ENCODE data around the gene ITGB7. TPM values are rescaled to one million over a fixed set of nuclear protein-coding genes. Genes with fewer than 3 reads are reported as not detected.

Gene ITGB7
- total and polyA plus RNA-seq, 2 donors (not counting 3 experiments of a cell fraction or from before 2014, with no cell fraction given): 0.17 TPM; not detected in 1

DNA sequence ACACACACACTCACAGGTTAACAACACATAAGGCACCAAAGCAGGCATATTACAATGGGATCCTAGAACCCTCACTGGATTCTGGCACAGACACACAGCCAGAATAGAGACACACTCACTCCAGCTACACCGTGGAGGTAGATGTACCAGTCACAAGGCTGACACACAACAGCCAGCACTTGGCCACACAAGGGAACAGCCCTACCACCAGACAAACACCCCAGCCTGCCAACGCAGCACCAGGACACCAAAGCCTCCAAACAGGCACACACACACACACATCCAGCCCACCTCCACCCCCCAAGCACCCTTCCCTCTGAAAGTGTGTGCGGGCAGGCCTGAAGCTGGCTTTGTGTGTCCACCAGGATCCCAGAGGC lies 10.9 kb upstream of the ITGB7 start:
- POLR2A ChIA-PET: interaction anchor here (0.5 kb wide), 1 partner anchor 26 kb away, joined by 3 read pairs; no protein-coding TSS in a partner anchor
- H4K20me1 ChIP-seq (replicated peaks; ENCODE audit: control insufficient read depth, extremely low read depth, insufficient read depth, low read length): no peaks in the 10 kb centered on the region
- FAIRE-seq (no peak), DNase-seq (ENCODE audit: low read depth, low spot score) (no peak)
- no peaks in the 10 kb centered on the region for H3K36me3 ChIP-seq (ENCODE audit: control insufficient read depth in 2 of 2, extremely low read depth in 1 of 2, insufficient read depth in 2 of 2, low read length in 2 of 2)
- H2AFZ ChIP-seq (ENCODE audit: low read depth, low read length): no peak overlapping the region
- H3K79me2 ChIP-seq (ENCODE audit: control insufficient read depth, insufficient read depth, low read length): no peaks in the 10 kb centered on the region
- H3K9me3 ChIP-seq (replicated peaks; ENCODE audit: control insufficient read depth, insufficient read depth, low read length): no peaks in the 10 kb centered on the region
- no peak overlapping the region for H3K27ac ChIP-seq (ENCODE audit: insufficient read depth, low read depth, low read length)
- dilution Hi-C loops (cut with MboI; ENCODE audit: extremely low pct_ligation_motif_present, low sequenced_read_pairs) (no loop called here), intact Hi-C loops (cut with micrococcal nuclease) (no loop called here)
- H3K27me3 ChIP-seq (ENCODE audit: control insufficient read depth in 2 of 2, insufficient read depth in 2 of 2, low read length in 2 of 2): no peaks in the 10 kb centered on the region
- no peak overlapping the region for H3K4me3 ChIP-seq (replicated peaks in 1 of 3; ENCODE audit: insufficient read depth in 1 of 3, low read depth in 1 of 3, low read length in 3 of 3)
- no peak overlapping the region for H3K9ac ChIP-seq (replicated peaks; ENCODE audit: extremely low read depth, insufficient read depth, low read length)
- TF ChIP-seq EZH2 (IDR thresholded peaks at IDR 0.05; ENCODE audit: borderline replicate concordance, low read depth, low read length, severe bottlenecking): no peak
- H3K4me2 ChIP-seq (ENCODE audit: insufficient read depth, low read length): no peak overlapping the region
- peaks cover 61% of the 10 kb centered on the region for H3K4me1 ChIP-seq (ENCODE audit: control insufficient read depth, extremely low read depth, insufficient read depth, low read length)
- CTCF ChIA-PET: interaction anchor here (1.0 to 4.2 kb wide), 4 partner anchors 20 to 152 kb away, joined by 3 to 29 read pairs (median 5); partner anchors contain the start of gene AAAS
- H3K9me1 ChIP-seq (replicated peaks; ENCODE audit: control insufficient read depth, extremely low read depth, insufficient read depth, low read length): no peaks in the 10 kb centered on the region
- no TSS peak for BruUV-seq (replicated peaks)

DNA sequence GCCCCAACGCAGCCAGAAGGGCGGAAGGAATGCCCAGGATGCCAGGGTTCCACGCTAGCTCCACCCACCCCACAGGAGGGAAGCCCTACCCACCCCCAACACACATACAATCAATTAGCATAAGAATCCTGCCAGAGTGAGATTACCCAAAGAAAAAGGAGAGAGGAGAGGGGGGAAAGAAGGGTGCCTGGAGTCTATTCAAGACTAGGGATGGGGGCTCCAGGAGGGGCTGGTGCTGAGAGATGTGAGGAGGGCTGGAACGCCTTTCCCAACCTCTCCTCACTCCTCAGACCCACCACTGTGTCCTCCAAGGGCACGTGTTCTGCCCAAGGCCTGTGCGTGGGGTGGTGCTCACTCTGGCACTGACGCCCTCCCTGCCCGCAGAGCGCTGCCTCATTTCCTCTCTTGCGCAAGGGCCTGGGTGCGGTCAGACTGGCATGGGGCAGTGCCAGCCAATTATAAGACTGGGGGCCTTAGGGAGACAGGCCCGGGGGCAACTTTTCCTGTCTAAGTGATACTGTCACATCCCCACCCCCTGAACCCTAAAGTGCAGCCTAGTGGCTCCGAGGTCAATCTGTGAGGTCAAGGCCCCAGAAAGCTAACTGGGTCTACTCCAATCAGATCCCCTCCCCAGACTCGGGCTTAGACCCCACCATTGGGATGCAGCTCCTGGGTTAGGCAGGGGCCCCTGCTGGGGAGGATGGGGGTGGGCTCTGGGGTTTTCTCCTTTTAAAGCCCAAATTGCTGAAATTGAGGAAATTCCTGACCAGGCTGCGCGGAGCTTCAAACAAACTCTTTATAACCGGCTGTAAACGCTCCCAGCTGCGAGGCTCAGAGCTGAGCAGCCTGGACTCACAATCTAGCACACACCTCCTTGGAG lies 10.2 kb upstream of the ITGB7 start:
- no peaks in the 10 kb centered on the region for H3K9me1 ChIP-seq (replicated peaks; ENCODE audit: control insufficient read depth, extremely low read depth, insufficient read depth, low read length)
- no peaks in the 10 kb centered on the region for H4K20me1 ChIP-seq (replicated peaks; ENCODE audit: control insufficient read depth, extremely low read depth, insufficient read depth, low read length)
- no peak overlapping the region for H3K27ac ChIP-seq (ENCODE audit: insufficient read depth, low read depth, low read length)
- POLR2A ChIA-PET: no interaction called here
- TF ChIP-seq POLR2AphosphoS5 (IDR thresholded peaks at IDR 0.05; ENCODE audit: insufficient read depth, low read depth, low read length) (peak; percentile 27), FOS (IDR thresholded peaks at IDR 0.05; ENCODE audit: borderline replicate concordance, insufficient read depth, low read length) (no peak)
- peaks cover 56% of the 10 kb centered on the region for H3K4me1 ChIP-seq (ENCODE audit: control insufficient read depth, extremely low read depth, insufficient read depth, low read length)
- H3K27me3 ChIP-seq (ENCODE audit: control insufficient read depth in 2 of 2, insufficient read depth in 2 of 2, low read length in 2 of 2): no peaks in the 10 kb centered on the region
- CTCF ChIA-PET: interaction anchor here (1.0 to 7.3 kb wide), 8 partner anchors 20 to 135 kb away, joined by 3 to 366 read pairs (median 42); partner anchors contain the start of gene AAAS
- no peaks in the 10 kb centered on the region for H3K79me2 ChIP-seq (ENCODE audit: control insufficient read depth, insufficient read depth, low read length)
- no peak overlapping the region for H3K4me2 ChIP-seq (ENCODE audit: insufficient read depth, low read length)
- dilution Hi-C loops (cut with MboI; ENCODE audit: extremely low pct_ligation_motif_present, low sequenced_read_pairs): no loop called here
- intact Hi-C loops (cut with micrococcal nuclease): no loop called here
- H2AFZ ChIP-seq (ENCODE audit: low read depth, low read length): no peak overlapping the region
- FAIRE-seq (no peak), DNase-seq (ENCODE audit: low read depth, low spot score) (no peak)
- no peak overlapping the region for H3K9ac ChIP-seq (replicated peaks; ENCODE audit: extremely low read depth, insufficient read depth, low read length)
- no peak overlapping the region for H3K4me3 ChIP-seq (replicated peaks in 1 of 3; ENCODE audit: insufficient read depth in 1 of 3, low read depth in 1 of 3, low read length in 3 of 3)
- BruUV-seq (replicated peaks): no TSS peak
- H3K9me3 ChIP-seq (replicated peaks; ENCODE audit: control insufficient read depth, insufficient read depth, low read length): no peaks in the 10 kb centered on the region
- no peaks in the 10 kb centered on the region for H3K36me3 ChIP-seq (ENCODE audit: control insufficient read depth in 2 of 2, extremely low read depth in 1 of 2, insufficient read depth in 2 of 2, low read length in 2 of 2)

All from endothelial cell of umbilical vein (primary cell).